D341Med (cell line): ENCODE results near the gene PDCD4.
"Not testable (repeated sequence)": the region's sequence is repeated elsewhere in the genome, so short reads cannot be mapped to it uniquely, and the experiment has no call there.

Source experiments
- DNase-seq: peaks from one replicate; pipeline ENCODE4 v3.0.0; 2012; ENCODE audit warnings: low spot score

Gene PDCD4

DNA sequence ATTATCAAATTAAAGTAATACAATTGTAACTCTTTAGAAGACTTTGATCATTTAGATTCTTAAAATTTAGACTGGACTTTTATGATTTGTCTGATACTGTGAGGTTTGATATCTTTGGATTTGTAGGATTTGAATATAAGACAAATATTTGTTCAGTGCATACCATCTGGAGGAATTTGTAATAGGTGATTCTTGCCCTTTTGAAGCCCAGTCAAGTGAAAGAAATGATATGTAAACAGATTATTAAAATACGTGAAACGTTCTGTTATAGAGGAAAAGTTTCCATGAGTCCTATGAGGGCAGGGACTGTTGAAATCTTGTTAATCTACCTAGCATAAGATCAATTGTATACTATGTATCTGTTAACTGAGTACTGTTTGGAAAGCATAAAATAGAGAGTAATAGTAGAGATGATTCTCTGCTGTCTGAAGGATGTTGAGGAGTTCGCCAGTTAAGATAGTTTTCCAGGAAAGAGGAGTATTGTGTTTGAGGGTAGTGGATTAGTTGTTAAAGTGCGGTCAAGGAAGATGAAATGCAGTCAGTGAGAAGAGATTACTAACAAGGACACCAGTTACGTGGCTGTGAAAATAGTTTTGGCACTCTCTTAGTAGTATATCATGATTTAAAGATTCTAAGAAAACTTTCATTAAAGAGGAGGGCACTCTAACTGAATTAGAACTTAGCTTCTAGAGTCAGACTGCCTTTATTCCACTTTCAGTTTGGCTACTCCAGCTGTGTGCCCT, 14.4 kb downstream of the PDCD4 start:
- DNase-seq, result no peak

GRCh38 chr10:110887560-110887959, 15.8 kb downstream of the PDCD4 start:
- no peak for DNase-seq

DNA sequence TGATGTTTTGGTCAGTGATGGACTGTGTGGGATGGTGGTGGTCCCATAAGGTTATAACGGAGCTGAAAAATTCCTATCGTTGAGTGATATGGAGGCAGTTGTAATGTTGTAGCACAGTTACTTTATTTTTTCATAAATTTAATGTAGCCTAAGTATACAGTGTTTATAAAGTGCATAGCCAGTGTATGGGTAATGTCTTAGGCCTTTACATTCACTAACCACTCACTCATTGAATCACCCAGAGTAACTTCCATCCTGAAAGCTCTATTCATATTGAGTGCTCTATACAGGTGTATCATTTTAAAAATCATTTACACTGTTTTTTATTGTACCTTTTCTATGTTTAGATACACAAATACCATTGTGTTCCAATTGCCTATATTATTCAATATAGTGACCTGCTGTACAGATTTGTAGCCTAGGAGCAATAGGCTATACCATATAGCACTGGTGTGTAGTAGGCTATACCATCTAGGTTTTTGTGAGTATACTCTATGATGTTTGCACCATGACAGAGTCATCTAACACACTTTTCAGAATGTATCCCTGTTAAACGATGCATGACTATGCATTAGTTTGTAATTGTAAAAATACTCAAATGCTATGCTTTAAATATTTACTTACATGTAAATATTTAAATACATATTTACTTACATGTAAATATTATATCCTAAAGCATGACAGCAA, 21.0 kb downstream of the PDCD4 start:
- DNase-seq, result no peak

GRCh38 chr10:110893559-110894179, 21.9 kb downstream of the PDCD4 start:
- peak; percentile 22 for DNase-seq

DNA sequence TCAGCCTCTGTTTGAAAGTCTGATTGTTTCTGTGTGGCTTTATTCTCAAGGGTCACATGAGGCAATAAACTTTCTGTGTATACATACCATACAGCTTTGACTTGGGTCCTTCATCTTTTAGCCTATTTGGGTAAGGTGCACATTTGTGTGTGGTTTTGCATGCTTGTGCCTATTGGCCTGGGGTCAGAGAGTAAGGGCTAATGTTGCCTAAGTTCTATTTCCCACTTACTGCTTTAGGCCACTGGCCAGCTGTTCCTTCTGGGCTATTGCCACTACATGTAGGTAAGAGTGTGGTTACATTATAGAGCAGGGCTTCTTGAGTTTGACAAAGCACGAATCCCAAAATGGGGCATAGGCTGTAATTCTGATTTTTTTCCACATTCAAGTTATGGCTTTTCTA, 25.5 kb downstream of the PDCD4 start:
- DNase-seq, result no peak

GRCh38 chr10:110898391-110898790, 26.7 kb downstream of the PDCD4 start:
- DNase-seq, result no peak

DNA sequence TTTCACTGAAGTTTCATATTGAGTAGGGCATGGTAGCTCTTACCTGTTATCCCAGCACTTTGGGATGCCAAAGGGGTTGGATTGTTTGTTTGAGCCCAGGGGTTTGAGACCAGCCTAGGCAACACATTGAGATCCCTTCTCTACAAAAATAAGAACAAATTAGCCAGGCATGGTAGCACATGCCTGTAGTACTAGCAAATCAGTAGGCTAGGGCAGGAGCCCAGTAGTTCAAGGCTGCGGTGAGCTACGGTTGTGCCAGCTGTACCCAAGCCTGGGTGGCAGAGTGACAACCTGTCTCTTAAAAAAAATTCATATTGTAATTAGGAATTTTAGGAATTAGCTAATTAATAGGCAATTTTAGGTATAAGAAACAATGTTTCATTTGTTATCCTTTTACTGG, 29.3 kb downstream of the PDCD4 start:
- no peak for DNase-seq

GRCh38 chr10:110901954-110902819, 30.5 kb downstream of the PDCD4 start:
- DNase-seq, result no peak

- no peak for DNase-seq
These were observed 31.9 kb downstream of the PDCD4 start for GRCh38 chr10:110903280-110904278.

DNA sequence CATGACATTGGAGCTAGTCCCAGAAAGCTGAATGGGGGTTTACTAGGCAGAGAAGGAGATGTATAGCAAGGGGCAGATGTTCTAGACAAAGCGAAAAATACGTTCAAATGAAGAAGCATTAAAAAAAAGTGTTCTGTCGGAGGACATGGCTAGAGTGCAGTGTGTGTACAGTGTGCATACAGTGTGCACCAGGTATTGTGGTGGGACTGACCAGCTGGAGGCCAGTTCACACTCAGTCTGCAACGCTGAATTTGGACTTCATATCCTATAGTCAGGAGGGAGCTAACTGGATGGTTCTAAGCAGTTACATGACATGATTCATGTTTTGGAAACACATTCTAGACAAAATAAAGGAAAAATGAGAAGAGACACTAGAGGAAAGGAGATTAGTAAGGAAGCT, 38.4 kb downstream of the PDCD4 start:
- DNase-seq, result no peak

- DNase-seq, result no peak
These were observed 40.6 kb downstream of the PDCD4 start for GRCh38 chr10:110912374-110912773.

- DNase-seq, result no peak
These were observed 42.7 kb downstream of the PDCD4 start for GRCh38 chr10:110914431-110914830.

DNA sequence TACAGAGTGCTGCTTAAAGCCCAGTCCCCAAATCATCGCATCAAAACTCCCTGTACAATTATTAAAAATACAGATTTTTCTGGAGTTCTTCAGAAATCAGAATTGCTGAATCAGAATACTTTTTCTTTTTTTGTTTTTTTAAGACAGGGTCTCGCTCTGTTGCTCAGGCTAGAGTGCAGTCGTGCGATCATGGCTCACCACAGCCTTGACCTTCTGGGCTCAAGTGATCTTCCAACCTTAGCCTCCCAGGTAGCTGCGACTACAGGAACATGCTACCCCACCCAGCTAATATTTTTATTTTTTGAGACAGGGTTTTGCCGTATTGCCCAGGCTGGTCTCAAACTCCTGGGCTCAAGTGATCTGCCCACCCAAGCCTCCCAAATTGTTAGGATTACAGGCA, 43.3 kb downstream of the PDCD4 start:
- DNase-seq, result no peak

- DNase-seq, result not testable (repeated sequence)
These were observed 43.9 kb downstream of the PDCD4 start for GRCh38 chr10:110915600-110915999.

GRCh38 chr10:110916554-110917346, 45.0 kb downstream of the PDCD4 start:
- no peak for DNase-seq

GRCh38 chr10:110918269-110918642, 46.5 kb downstream of the PDCD4 start:
- DNase-seq, result peak; percentile 85

- no peak for DNase-seq
These were observed 47.1 kb downstream of the PDCD4 start, which contains the start of gene BBIP1 for GRCh38 chr10:110918643-110919348. Gene BBIP1, minus strand, starts transcription at chr10:110919180. Its CDS starts 1,023 bp downstream, at chr10:110918157.

GRCh38 chr10:110919349-110919931, 47.7 kb downstream of the PDCD4 start, which contains the start of gene SHOC2:
Gene SHOC2, plus strand, starts transcription at chr10:110919604. Its CDS starts 44,755 bp downstream, at chr10:110964359.
- DNase-seq, result peak; percentile 85
